Subcutaneous adipose tissue (tissue), 4 donors: ENCODE data around the gene ASB11. TPM values are rescaled to one million over a fixed set of nuclear protein-coding genes. Genes with fewer than 3 reads are reported as not detected.

Experiments
- CTCF ChIP-seq: fragments of 450-650 bp; IDR thresholded peaks from one replicate; pipeline ENCODE4 v1.5.1; 2016; ENCODE audit warnings: low read depth, mild to moderate bottlenecking, control low read depth, antibody characterized with exemption, moderate library complexity
- total RNA-seq, 4 donors: library from RNA; depleted of rRNA; stranded (reverse); fragments of >200 nt; gene quantifications; one replicate each; pipeline ENCODE4 v1.1.0, GENCODE V29; 2016

ASB11 gene
- total RNA-seq, 4 donors from 2014 or later = 0.33 TPM; not detected in 3

DNA sequence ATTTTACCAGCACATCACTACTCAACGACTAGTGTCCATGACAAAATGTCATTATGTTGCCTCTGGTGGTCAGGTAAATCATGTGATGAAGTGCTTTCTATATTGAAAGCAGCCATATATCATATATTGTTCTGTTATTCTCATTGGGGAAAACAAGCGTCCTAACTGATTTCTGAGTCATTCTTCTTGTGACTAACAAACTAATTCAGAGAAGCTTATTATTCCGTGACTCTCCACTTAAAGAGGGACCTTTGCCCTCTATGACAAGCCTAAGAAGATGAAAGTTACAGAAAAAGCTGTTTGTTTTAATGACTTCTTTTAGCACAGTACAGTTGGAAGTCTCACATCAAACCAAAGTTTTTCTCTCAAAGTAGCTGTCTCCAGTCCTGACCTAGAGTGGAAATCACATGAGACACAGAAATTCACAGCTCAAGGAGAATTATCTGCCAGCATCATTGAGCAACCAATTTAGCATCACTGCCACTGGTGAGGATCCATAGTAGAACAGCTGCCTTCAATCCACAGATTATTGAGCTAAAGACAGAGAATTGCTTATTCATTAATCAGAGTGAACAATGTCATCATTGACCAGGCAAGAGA is 81.9 kb downstream of the ASB11 start:
- no peak for TF ChIP-seq CTCF

Other genes starting within 250 kb of the ASB11 start
- 10 to 100 TPM in 1 of 4 donors, 1 to 10 TPM in 2, under 1 TPM in 1; 0.65 to 15.4 (median 2.4) TPM for gene ASB9, start 45.6 kb downstream of the ASB11 start, total RNA-seq
- gene PIGA, start 19.9 kb upstream of the ASB11 start, total RNA-seq = 10 to 100 TPM in 2 of 4 donors, 1 to 10 TPM in 2; 7.7 to 15.5 (median 9.7) TPM
- 1 to 10 TPM; 2.6 to 9.0 (median 5.3) TPM for gene VEGFD, start 68.8 kb upstream of the ASB11 start, total RNA-seq
- gene PIR, start 177.7 kb upstream of the ASB11 start, total RNA-seq = 10 to 100 TPM in 3 of 4 donors, 1 to 10 TPM in 1; 7.8 to 35.4 (median 22.6) TPM
- 1 to 10 TPM; 1.0 to 5.7 (median 2.8) TPM for gene BMX, start 185.2 kb upstream of the ASB11 start, total RNA-seq